GM03348 (cell line): Measurements from ENCODE around the gene FSCN2.
"Not testable (repeated sequence)": the region's sequence is repeated elsewhere in the genome, so short reads cannot be mapped to it uniquely, and the experiment has no call there.

Experiments
- DNase-seq: peaks from one replicate; pipeline ENCODE4 v3.0.0; 2012; ENCODE audit warnings: low spot score

The FSCN2 gene

DNA sequence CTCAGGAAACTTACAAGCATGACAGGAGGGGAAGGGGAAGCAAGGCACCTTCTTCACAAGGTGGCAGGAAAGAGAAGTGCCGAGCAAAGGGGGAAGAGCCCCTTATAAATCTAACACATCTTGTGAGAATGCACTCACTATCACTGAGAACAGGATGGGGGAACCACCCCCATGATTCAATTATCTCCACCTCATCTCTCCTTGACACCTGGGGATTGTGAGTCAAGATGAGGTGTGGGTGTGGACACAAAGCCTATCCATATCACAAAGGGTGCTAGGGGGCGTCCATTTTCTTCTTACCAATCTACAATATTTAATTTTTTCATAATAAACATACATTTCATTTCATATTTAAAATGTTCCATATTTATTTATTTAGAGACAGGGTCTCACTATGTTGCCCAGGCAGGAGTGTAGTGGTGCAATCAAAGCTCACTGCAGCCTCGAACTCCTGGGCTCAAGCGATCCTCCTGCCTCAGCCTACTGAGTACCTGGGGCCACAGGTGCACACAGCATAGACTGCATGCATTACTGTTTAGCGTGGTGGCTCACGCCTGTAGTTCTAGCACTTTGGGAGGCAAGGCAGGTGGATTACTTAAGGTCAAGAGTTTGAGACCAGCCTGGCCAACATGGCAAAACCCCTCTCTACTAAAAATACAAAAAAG lies 50.5 kb downstream of the FSCN2 start:
- DNase-seq, result no peak

DNA sequence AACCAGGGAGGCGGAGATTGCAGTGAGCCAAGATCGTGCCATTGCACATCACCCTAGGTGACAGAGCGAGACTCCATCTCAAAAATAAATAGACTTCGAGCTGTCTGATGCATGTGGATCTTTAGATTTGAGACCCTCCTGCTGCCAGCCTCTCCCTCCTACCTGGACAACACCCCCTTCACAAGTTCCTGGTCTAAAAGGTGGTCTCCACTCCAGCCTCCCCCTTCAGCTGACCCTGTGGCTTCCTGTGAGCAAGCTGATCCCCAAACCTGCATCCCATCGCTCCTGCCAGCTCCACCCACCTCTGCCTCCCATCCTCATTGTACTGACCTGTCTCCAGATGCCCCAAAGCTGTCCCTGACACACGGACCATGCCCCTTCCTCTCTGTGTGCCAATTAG lies 51.1 kb downstream of the FSCN2 start:
- no peak for DNase-seq

DNA sequence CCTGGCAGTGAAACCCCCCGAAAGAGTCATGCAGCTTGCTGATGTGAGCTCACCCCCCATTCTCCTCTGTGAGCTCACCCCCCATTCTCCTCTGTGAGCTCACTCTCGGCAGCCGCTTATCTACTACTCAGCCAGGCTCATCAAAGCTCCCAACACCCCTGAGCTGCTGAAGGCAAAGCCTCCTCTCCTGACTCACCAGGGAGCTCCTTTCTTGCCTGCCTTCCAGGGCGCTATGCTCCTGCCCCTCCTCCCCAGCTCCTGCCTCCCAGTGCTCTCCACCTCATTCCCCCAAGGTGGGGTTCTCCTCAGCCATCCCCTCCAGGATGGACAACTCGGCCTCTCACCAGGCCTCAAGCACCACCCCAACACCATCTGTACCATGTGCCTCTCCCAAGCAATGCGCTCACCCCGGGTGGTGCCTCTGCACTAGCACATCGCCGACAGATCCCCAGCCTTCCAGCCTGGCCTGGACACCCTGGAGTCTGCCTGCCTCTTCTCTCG lies 51.7 kb downstream of the FSCN2 start:
- peak; percentile 86 for DNase-seq

DNA sequence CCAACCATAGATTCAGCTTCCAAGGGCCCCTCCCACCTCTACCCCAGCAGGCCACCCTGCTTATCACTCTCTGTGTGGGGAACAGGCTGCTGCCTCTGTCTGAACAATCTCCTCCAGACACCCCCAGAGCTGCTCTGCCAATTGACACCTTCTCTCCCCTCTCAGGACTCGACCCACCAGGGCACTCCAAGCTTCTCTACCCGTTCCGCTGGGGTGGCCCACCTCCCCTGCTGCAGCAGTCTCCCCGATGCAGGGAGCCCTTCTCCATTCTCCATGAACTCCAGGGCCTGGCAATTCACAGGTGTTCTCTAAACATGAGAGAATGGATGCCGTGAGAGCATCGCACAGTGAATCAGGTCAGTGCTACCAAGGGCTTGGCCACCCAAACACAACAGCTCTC lies 52.3 kb downstream of the FSCN2 start:
- DNase-seq, result no peak

DNA sequence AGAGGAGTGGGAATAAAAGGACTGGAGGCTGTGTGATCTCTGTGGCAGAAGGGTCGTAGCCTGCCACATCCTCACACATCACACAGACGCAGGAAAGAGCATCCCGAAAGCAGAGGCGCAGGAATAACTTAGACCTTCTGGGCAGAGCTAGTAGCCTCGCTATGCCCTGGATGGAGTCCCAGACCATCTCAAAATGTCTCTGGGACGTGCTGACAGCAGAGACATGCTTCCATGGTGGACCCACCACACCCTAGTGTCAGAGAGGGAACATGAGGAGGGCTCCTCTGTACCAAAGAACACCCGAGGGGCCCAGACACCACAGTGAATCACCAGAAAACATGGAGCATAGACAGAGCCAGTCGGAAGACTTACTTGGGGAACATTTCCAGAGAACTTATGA lies 53.6 kb downstream of the FSCN2 start:
- DNase-seq, result no peak

DNA sequence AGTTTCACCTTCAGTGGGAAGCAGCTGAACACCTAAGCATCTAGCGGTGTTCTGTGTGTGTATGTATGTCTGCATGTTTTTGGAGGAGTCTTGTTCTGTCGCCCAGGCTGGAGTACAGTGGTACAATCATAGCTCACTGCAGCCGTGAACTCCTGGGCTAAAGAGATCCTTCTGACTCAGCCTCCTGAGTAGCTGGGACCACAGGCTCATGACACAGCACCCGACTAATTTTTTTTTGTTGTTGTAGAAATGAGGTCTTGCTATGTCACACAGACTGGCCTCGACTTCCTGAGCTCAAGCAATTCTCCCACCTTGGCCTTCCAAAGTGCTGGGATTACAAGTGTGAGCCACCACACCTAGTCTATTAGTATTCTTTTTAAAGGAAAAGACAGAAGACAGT lies 54.2 kb downstream of the FSCN2 start:
- no peak for DNase-seq

DNA sequence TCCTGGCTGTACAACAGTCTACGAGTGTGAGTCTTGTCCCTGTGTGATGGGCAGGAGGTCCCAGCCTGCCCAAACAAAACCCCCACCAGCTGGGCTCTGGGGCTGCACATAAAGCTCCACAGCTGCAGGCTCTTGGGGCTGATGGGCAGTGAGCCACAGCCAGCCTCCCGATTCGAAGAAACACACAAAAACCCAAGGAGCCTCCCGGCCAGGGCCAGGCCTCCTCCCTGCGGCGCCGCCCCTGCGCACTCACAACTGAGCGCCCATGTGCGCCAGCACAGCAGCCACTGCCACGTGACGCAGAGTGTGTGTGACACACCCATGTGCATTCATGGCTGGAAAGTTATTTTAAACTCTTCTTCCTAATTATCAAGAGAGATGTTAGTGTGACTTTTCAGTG lies 54.6 kb downstream of the FSCN2 start:
- no peak for DNase-seq

DNA sequence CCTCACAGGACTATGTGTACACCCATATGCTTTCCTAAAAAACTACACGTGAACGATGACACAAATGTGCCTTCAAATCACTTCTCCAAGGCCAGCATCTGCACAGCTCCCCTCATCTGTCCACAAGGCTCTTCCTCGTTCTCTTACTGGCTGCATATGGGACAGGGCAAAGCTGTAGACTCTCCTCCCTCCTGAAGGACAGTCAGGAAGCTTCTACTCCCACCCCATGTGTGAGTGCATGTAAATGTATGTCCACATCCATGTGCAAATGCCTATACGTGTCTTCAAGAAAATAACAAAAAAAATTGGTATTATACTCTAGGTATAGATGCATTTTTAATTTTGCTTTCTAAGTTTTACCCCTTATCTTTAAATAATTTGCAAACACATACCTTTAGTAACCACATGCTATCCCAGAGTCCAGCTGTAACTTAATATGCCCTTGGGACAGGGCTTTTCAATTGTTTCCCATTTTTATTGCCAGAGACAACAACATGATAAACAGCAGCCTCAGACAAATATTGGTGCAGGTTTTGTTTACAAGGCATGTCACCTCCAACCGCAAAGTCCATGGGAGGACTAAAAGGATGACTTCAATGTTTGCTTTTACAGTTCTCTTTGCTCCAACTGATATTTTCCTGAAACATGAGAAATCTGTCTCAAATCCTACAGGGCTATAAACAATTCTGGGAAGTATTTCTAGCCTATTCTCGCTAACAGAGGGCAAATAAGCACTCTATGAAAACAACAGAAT lies 55.6 kb downstream of the FSCN2 start:
- no peak for DNase-seq

DNA sequence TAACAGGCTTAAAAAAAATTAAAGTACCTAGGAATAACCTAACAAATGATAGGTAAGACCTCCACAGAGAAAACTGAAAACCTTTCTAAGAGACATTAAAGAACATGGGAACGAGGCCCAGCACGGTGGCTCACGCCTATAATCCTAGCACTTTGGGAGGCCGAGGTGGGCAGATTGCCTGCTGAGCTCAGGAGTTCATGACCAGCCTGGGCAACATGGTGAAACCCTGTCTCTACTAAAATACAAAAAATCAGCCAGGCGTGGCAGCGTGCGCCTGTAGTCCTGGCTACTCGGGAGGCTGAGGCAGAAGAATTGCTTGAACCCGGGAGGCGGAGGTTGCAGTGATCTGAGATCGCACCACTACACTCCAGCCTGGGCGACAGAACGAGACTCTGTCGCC lies 56.6 kb downstream of the FSCN2 start:
- DNase-seq, result not testable (repeated sequence)

DNA sequence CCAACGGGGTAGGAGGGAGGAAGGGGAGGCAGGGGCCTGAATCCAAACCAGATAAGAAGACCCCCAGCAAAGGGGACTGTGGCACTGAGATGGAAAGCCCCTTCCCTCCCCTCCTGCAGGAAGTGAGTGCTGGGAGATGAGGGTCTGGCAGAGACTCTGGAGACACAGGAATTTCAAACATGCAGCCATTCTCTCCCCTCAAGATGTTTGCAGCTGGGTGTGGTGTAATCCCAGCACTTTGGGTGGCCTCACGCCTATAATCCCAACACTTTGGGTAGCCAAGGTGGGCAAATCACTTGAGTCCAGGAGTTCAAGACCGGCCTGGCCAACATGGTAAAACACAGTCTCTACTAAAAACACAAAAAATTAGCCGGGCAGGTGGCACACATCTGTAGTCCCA lies 57.9 kb downstream of the FSCN2 start:
- no peak for DNase-seq
